ENCODE results near the gene OR2T11.
"Not testable (repeated sequence)": the region's sequence is repeated elsewhere in the genome, so short reads cannot be mapped to it uniquely, and the experiment has no call there.

OR2T11 gene

GRCh38 chr1:248618119-248618518 is 16.8 kb downstream of the OR2T11 start:
- DNase-seq: no peak

- DNase-seq: no peak
Observed at GRCh38 chr1:248613742-248614141, 21.1 kb downstream of the OR2T11 start.

- DNase-seq: no peak
Observed at GRCh38 chr1:248611883-248612414, 22.9 kb downstream of the OR2T11 start.

GRCh38 chr1:248610301-248610700 is 24.6 kb downstream of the OR2T11 start:
- no peak for DNase-seq

- no peak for DNase-seq
Observed at GRCh38 chr1:248599396-248599795, 35.5 kb downstream of the OR2T11 start.

GRCh38 chr1:248597589-248597988 is 37.3 kb downstream of the OR2T11 start, which contains the start of gene OR2T10:
TSS of gene OR2T10 (minus strand) at chr1:248597700. CDS start at chr1:248593768, 3,932 bp downstream.
- no peak for DNase-seq

- DNase-seq: no peak
Observed at GRCh38 chr1:248596615-248597014, 38.3 kb downstream of the OR2T11 start.

GRCh38 chr1:248593226-248593625 is 41.7 kb downstream of the OR2T11 start:
- no peak for DNase-seq

GRCh38 chr1:248592655-248593054 is 42.2 kb downstream of the OR2T11 start:
- no peak for DNase-seq

- DNase-seq: no peak
Observed at GRCh38 chr1:248590055-248590454, 44.8 kb downstream of the OR2T11 start.

GRCh38 chr1:248589334-248589733 is 45.6 kb downstream of the OR2T11 start:
- DNase-seq: no peak

- DNase-seq: no peak
Observed at GRCh38 chr1:248585266-248585665, 49.6 kb downstream of the OR2T11 start.

- no peak for DNase-seq
Observed at GRCh38 chr1:248576260-248576980, 58.5 kb downstream of the OR2T11 start.

GRCh38 chr1:248574657-248575056 is 60.2 kb downstream of the OR2T11 start, which contains the start of gene OR2T34:
TSS of gene OR2T34 (minus strand) at chr1:248574757. CDS start at chr1:248574757, 0 bp downstream.
- DNase-seq: not testable (repeated sequence)

GRCh38 chr1:248573856-248574255 is 61.0 kb downstream of the OR2T11 start:
- DNase-seq: not testable (repeated sequence)
